Calu3 (cell line): ENCODE data around the gene BMP8A. TPM values are rescaled to one million over a fixed set of nuclear protein-coding genes. Genes with fewer than 3 reads are reported as not detected.

Source experiments
- BruUV-seq: library from RNA; stranded (reverse); fragments of 400-500 nt; replicated peaks from 2 replicates; lab custom pipeline; 2021; lab: Mats Ljungman, UMichigan
- CTCF ChIA-PET: fragments of 300-600 bp; sonication (Branson Sonifier 250); formaldehyde crosslinking; loops from one replicate; lab custom pipeline; 2022; ENCODE audit warnings: antibody characterized with exemption; lab: Charles Lee
- DNase-seq: peaks from one replicate; pipeline ENCODE4 v3.0.0; 2022
- H3K27ac Mint-ChIP-seq: one replicate; pipeline ENCODE4 v1.8.0; 2022; ENCODE audit warnings: mixed read lengths; ENCODE audit not compliant: unreplicated experiment
- H3K27me3 Mint-ChIP-seq: one replicate; pipeline ENCODE4 v1.8.0; 2022; ENCODE audit warnings: mixed read lengths; ENCODE audit not compliant: unreplicated experiment
- H3K36me3 Mint-ChIP-seq: one replicate; pipeline ENCODE4 v1.8.0; 2022; ENCODE audit warnings: mild to moderate bottlenecking, moderate library complexity, mixed read lengths; ENCODE audit not compliant: insufficient read depth, unreplicated experiment
- H3K4me1 Mint-ChIP-seq: one replicate; pipeline ENCODE4 v1.8.0; 2022; ENCODE audit warnings: mild to moderate bottlenecking, low read depth, mixed read lengths; ENCODE audit not compliant: unreplicated experiment
- H3K4me3 Mint-ChIP-seq: one replicate; pipeline ENCODE4 v1.8.0; 2022; ENCODE audit warnings: mild to moderate bottlenecking, low read depth, moderate library complexity, mixed read lengths; ENCODE audit not compliant: unreplicated experiment
- H3K9me3 Mint-ChIP-seq: one replicate; pipeline ENCODE4 v1.8.0; 2022; ENCODE audit warnings: low read depth, mixed read lengths; ENCODE audit not compliant: unreplicated experiment
- intact Hi-C: fragments of 100-400 bp; cut with micrococcal nuclease; formaldehyde crosslinking; loops from one replicate; pipeline ENCODE4 v1.10.0; 2022; ENCODE audit not compliant: unreplicated experiment
- total RNA-seq: library from RNA; stranded (reverse); gene quantifications from 2 replicates; pipeline ENCODE4 v1.2.3, GENCODE V29; 2022
- TF ChIP-seq, protein P1 (sequence below): fragments of 200-600 bp; IDR thresholded peaks from one replicate; pipeline ENCODE4 v1.8.0; 2022; ENCODE audit warnings: antibody characterized with exemption; ENCODE audit not compliant: unreplicated experiment

BMP8A gene
- total RNA-seq, 1 experiment from 2014 or later = 0.40 TPM

DNA sequence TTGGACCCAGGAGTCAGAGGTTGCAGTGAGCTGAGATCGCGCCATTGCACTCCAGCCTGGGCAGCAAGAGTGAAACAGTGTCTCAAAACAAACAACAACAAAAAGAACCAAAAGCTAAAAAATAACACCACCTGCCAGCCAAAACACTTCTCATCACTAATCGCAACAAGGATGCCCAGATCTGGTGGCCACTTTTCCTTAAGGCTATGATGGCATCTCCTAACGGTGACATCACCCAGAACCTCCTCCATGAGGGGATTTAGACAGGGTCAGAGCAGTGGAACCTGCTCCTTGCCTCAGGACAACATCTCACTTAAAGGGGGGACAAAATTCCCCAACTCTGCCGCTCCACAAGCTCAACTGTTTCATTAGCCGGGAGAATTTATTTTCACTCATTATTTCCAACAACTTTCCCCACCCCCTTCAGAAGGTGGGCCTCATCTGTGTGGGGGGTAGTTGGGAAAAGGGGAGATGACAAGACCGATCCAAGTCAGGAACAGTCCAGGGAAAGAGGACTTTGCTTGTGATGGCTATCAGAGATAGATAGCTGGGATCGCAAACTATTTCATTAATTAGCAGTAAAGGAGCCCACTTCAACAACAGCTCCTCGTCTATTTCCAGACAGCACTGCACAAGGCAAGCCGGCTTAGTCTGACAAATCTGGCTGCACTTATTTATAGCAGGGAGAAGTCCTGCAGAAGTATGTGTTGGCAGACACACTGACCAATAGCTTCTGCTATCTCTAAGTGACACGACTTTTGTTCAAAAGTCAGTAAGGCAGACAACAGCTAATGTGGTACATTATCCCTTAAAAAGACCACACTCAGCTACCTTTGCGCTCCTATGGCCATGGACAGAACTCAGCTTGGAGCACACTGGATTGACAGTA, 82.5 kb downstream of the BMP8A start:
- H3K9me3 Mint-ChIP-seq = no peaks in the 10 kb centered on the region
- peak overlapping the region; percentile 86 for H3K4me3 Mint-ChIP-seq
- H3K4me1 Mint-ChIP-seq = peaks cover 36% of the 10 kb centered on the region
- intact Hi-C loops = no loop called here
- CTCF ChIA-PET = no interaction called here
- H3K27me3 Mint-ChIP-seq = no peaks in the 10 kb centered on the region
- TF ChIP-seq, protein P1, sequence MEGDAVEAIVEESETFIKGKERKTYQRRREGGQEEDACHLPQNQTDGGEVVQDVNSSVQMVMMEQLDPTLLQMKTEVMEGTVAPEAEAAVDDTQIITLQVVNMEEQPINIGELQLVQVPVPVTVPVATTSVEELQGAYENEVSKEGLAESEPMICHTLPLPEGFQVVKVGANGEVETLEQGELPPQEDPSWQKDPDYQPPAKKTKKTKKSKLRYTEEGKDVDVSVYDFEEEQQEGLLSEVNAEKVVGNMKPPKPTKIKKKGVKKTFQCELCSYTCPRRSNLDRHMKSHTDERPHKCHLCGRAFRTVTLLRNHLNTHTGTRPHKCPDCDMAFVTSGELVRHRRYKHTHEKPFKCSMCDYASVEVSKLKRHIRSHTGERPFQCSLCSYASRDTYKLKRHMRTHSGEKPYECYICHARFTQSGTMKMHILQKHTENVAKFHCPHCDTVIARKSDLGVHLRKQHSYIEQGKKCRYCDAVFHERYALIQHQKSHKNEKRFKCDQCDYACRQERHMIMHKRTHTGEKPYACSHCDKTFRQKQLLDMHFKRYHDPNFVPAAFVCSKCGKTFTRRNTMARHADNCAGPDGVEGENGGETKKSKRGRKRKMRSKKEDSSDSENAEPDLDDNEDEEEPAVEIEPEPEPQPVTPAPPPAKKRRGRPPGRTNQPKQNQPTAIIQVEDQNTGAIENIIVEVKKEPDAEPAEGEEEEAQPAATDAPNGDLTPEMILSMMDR = no peak
- peak overlapping the region; percentile 65 for H3K27ac Mint-ChIP-seq
- H3K36me3 Mint-ChIP-seq = peaks cover 64% of the 10 kb centered on the region
- no TSS peak for BruUV-seq
- no peak for DNase-seq

DNA sequence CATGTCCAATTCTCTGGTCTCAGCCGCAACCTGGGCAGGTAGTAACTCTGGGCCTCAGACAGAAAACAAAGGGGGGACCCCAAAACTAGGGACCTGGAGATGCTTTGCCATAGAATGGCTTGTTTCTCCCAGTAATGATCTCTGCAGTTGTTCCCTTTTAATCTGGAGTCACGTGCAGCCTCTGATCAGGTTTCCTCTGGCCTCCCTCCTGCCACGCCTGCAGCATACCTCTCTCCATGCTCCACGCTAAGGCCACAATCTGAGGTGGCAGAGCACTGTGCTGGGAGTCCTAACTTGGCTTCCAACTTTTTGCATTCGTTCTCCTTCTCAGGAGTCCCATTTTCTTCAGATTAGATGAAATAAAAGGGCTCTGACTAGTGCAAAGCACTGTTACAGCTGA, 83.2 kb downstream of the BMP8A start:
- Mint-ChIP-seq H3K36me3 (peaks cover 58% of the 10 kb centered on the region), H3K27ac (peak overlapping the region; percentile 65), H3K9me3 (no peaks in the 10 kb centered on the region), H3K4me1 (peaks cover 30% of the 10 kb centered on the region), H3K4me3 (peak overlapping the region; percentile 86), H3K27me3 (no peaks in the 10 kb centered on the region)
- CTCF ChIA-PET = no interaction called here
- intact Hi-C loops = loop anchor here (1.0 kb wide), 1 partner anchor 7 kb away; no protein-coding TSS in a partner anchor
- peak; percentile 40 for DNase-seq
- BruUV-seq = no TSS peak
- TF ChIP-seq, protein P1 = no peak

Other genes starting within 250 kb of the BMP8A start
- gene PABPC4, start 85.2 kb downstream of the BMP8A start, total RNA-seq = 193 and 213 TPM in 2 replicates
- 0.09 and 0.27 TPM in 2 replicates for gene HEYL, start 148.0 kb downstream of the BMP8A start, total RNA-seq
- not detected in 2 replicates for gene NT5C1A, start 180.5 kb downstream of the BMP8A start, total RNA-seq
- gene HPCAL4, start 199.8 kb downstream of the BMP8A start, total RNA-seq = not detected in 2 replicates
- 38.2 and 46.5 TPM in 2 replicates for gene PPIE, start 247.2 kb downstream of the BMP8A start, total RNA-seq